SU-DHL-6 (cell line): ENCODE measurements around the gene DVL1.
"Not testable (repeated sequence)": the region's sequence is repeated elsewhere in the genome, so short reads cannot be mapped to it uniquely, and the experiment has no call there.

Source experiments
- H2AFZ ChIP-seq: fragments of 200-600 bp; sonication (generic); 2 replicates; pipeline ENCODE4 v1.6.1; 2014; ENCODE audit warnings: low read depth, mild to moderate bottlenecking, moderate library complexity, mixed read lengths, antibody characterized with exemption, low read length; ENCODE audit not compliant: severe bottlenecking
- H3F3A ChIP-seq: fragments of 200-600 bp; shearing (Covaris generic); 2 replicates; pipeline ENCODE4 v1.6.0; 2016; ENCODE audit warnings: antibody characterized with exemption, mild to moderate bottlenecking; ENCODE audit not compliant: insufficient read depth
- H3K27ac ChIP-seq: fragments of 200-600 bp; sonication (generic); 2 replicates; pipeline ENCODE4 v1.5.1; 2016; ENCODE audit warnings: low read depth, mild to moderate bottlenecking, low read length, moderate library complexity, mixed read lengths
- H3K27me3 ChIP-seq: fragments of 200-600 bp; sonication (generic), shearing (Covaris generic); 2 replicates; pipeline ENCODE4 v1.6.0; 2014; ENCODE audit warnings: mild to moderate bottlenecking, low read length
- H3K36me3 ChIP-seq: fragments of 200-600 bp; sonication (generic); 2 replicates; pipeline ENCODE4 v1.6.1; 2014; ENCODE audit warnings: mild to moderate bottlenecking, low read length, mixed read lengths
- H3K4me2 ChIP-seq: fragments of 300-600, 200-600 bp; shearing (Covaris generic), sonication (generic); 2 replicates; pipeline ENCODE4 v1.6.0; 2014; ENCODE audit warnings: low read length, low read depth, mild to moderate bottlenecking; ENCODE audit not compliant: poor library complexity, severe bottlenecking
- H3K4me3 ChIP-seq: fragments of 200-600 bp; sonication (generic); 2 replicates; pipeline ENCODE4 v1.5.1; 2014; ENCODE audit warnings: antibody characterized with exemption, low read length, mild to moderate bottlenecking, mixed read lengths; ENCODE audit not compliant: insufficient read depth, poor library complexity, severe bottlenecking
- H3K79me2 ChIP-seq: fragments of 200-600 bp; sonication (generic); 2 replicates; pipeline ENCODE4 v1.6.1; 2014; ENCODE audit warnings: mild to moderate bottlenecking, low read length, moderate library complexity; ENCODE audit not compliant: insufficient read depth
- H3K9ac ChIP-seq: fragments of 200-600 bp; sonication (generic); 2 replicates; pipeline ENCODE4 v1.7.0; 2014; ENCODE audit warnings: mild to moderate bottlenecking, low read length
- H3K9me2 ChIP-seq: fragments of 200-600 bp; sonication (generic); replicated peaks from 2 replicates; pipeline ENCODE4 v1.6.1; 2014; ENCODE audit warnings: low read length; ENCODE audit not compliant: insufficient read depth
- H3K9me3 ChIP-seq: fragments of 200-600 bp; sonication (generic); 2 replicates; pipeline ENCODE4 v1.6.1; 2014; ENCODE audit warnings: low read length, mixed read lengths; ENCODE audit not compliant: insufficient read depth
- H4K20me1 ChIP-seq: fragments of 200-600 bp; sonication (generic); 2 replicates; pipeline ENCODE4 v1.6.1; 2014; ENCODE audit warnings: low read depth, mild to moderate bottlenecking, antibody characterized with exemption, low read length, moderate library complexity, mixed read lengths
- EZH2phosphoT487 ChIP-seq: fragments of 200-600 bp; sonication (generic), shearing (Covaris generic); conservative IDR thresholded peaks from 2 replicates; pipeline ENCODE4 v1.6.1; 2018; ENCODE audit warnings: mild to moderate bottlenecking, antibody characterized with exemption, low read length, moderate library complexity, mixed read lengths
- TF ChIP-seq, protein P1 (sequence below): fragments of 200-600 bp; sonication (generic); IDR thresholded peaks from one replicate; pipeline ENCODE4 v1.5.1; 2017; ENCODE audit warnings: antibody characterized with exemption, mild to moderate bottlenecking, low read length, moderate library complexity; ENCODE audit not compliant: insufficient read depth, poor library complexity, severe bottlenecking

The DVL1 gene

GRCh38 chr1:1318131-1318652 lies 31.0 kb downstream of the DVL1 start:
- Histone ChIP-seq H3K9me2 (no peaks in the 10 kb centered on the region), H3K4me3 (no peak overlapping the region), H2AFZ (no peak overlapping the region), H3F3A (peaks cover 22% of the 10 kb centered on the region), H3K9me3 (no peaks in the 10 kb centered on the region), H4K20me1 (no peaks in the 10 kb centered on the region), H3K4me2 (no peak overlapping the region), H3K9ac (no peak overlapping the region), H3K27ac (no peak overlapping the region), H3K27me3 (no peaks in the 10 kb centered on the region), H3K79me2 (peaks cover 38% of the 10 kb centered on the region), H3K36me3 (no peaks in the 10 kb centered on the region)
- TF ChIP-seq, protein P1, sequence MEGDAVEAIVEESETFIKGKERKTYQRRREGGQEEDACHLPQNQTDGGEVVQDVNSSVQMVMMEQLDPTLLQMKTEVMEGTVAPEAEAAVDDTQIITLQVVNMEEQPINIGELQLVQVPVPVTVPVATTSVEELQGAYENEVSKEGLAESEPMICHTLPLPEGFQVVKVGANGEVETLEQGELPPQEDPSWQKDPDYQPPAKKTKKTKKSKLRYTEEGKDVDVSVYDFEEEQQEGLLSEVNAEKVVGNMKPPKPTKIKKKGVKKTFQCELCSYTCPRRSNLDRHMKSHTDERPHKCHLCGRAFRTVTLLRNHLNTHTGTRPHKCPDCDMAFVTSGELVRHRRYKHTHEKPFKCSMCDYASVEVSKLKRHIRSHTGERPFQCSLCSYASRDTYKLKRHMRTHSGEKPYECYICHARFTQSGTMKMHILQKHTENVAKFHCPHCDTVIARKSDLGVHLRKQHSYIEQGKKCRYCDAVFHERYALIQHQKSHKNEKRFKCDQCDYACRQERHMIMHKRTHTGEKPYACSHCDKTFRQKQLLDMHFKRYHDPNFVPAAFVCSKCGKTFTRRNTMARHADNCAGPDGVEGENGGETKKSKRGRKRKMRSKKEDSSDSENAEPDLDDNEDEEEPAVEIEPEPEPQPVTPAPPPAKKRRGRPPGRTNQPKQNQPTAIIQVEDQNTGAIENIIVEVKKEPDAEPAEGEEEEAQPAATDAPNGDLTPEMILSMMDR: no peak
- TF ChIP-seq EZH2phosphoT487: no peak

DNA sequence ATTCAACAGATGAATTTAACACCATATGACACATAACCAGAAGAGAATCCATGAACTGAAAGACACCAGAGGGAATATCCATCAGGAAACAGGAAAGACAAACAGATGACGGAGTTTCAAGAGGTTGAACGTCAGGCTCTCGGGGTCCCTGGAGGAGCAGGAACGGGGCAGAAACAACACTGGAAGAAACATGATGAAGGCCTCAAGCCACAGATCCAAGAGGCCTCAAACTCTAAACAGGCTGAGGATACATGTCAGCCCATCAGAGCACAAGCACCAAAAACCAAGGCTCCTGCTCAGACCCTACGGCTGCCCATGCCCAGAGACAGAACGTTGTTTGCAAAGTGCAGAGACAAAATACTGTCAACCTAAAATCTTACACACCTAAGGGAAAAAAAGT lies 31.8 kb downstream of the DVL1 start:
- H3K9me2 ChIP-seq: no peaks in the 10 kb centered on the region
- H3K4me2 ChIP-seq: no peak overlapping the region
- H3K27me3 ChIP-seq: no peaks in the 10 kb centered on the region
- no peaks in the 10 kb centered on the region for H4K20me1 ChIP-seq
- no peak overlapping the region for H3K4me3 ChIP-seq
- no peak overlapping the region for H3K9ac ChIP-seq
- peaks cover 22% of the 10 kb centered on the region for H3F3A ChIP-seq
- no peak overlapping the region for H3K27ac ChIP-seq
- H3K36me3 ChIP-seq: no peaks in the 10 kb centered on the region
- no peaks in the 10 kb centered on the region for H3K9me3 ChIP-seq
- peaks cover 31% of the 10 kb centered on the region for H3K79me2 ChIP-seq
- TF ChIP-seq, protein P1: no peak
- no peak for TF ChIP-seq EZH2phosphoT487
- no peak overlapping the region for H2AFZ ChIP-seq

GRCh38 chr1:1316199-1316598 lies 33.0 kb downstream of the DVL1 start:
- not testable (repeated sequence) for H2AFZ ChIP-seq, H3K27ac ChIP-seq, H3K4me2 ChIP-seq, H4K20me1 ChIP-seq, H3K9ac ChIP-seq, H3K9me2 ChIP-seq, H3K9me3 ChIP-seq, H3K27me3 ChIP-seq, H3K4me3 ChIP-seq, H3K36me3 ChIP-seq
- H3K79me2 ChIP-seq: peaks cover 21% of the 10 kb centered on the region
- H3F3A ChIP-seq: peaks cover 22% of the 10 kb centered on the region

- no peaks in the 10 kb centered on the region for H3K9me2 ChIP-seq
- H2AFZ ChIP-seq: no peak overlapping the region
- no peaks in the 10 kb centered on the region for H4K20me1 ChIP-seq
- H3K9me3 ChIP-seq: no peaks in the 10 kb centered on the region
- H3K27me3 ChIP-seq: no peaks in the 10 kb centered on the region
- H3K4me3 ChIP-seq: no peak overlapping the region
- TF ChIP-seq EZH2phosphoT487: no peak
- TF ChIP-seq, protein P1: no peak
- peaks cover 22% of the 10 kb centered on the region for H3F3A ChIP-seq
- H3K36me3 ChIP-seq: no peaks in the 10 kb centered on the region
- H3K4me2 ChIP-seq: no peak overlapping the region
- H3K27ac ChIP-seq: no peak overlapping the region
- H3K79me2 ChIP-seq: peaks cover 14% of the 10 kb centered on the region
- no peak overlapping the region for H3K9ac ChIP-seq
Measured at GRCh38 chr1:1315435-1315954, 33.7 kb downstream of the DVL1 start.
